Activated CD4-positive, alpha-beta T cell treated with anti-CD3 and anti-CD28 coated beads, Interleukin-2, amount 10 ng/mL, durations not matched to agents 24 days and 14 days (primary cell): Measurements from ENCODE around the gene DAPL1. TPM values are rescaled to one million over a fixed set of nuclear protein-coding genes. Genes with fewer than 3 reads are reported as not detected.
A peak's percentile ranks its signal among the peaks of the same experiment; 100 is the strongest.

Experiments used
- DNase-seq: peaks from one replicate; pipeline ENCODE4 v3.0.0; 2022
- H3K27ac Mint-ChIP-seq: one replicate; pipeline ENCODE4 v1.8.0; 2022; ENCODE audit warnings: mild to moderate bottlenecking, mixed read lengths
- H3K27me3 Mint-ChIP-seq: one replicate; pipeline ENCODE4 v1.8.0; 2022; ENCODE audit warnings: mixed read lengths
- H3K36me3 Mint-ChIP-seq: one replicate; pipeline ENCODE4 v1.8.0; 2022; ENCODE audit warnings: low read depth, mild to moderate bottlenecking, mixed read lengths
- H3K4me1 Mint-ChIP-seq: one replicate; pipeline ENCODE4 v1.8.0; 2021; ENCODE audit warnings: mixed read lengths
- H3K4me3 Mint-ChIP-seq: one replicate; pipeline ENCODE4 v1.8.0; 2022; ENCODE audit warnings: mild to moderate bottlenecking, moderate library complexity, mixed read lengths
- H3K9me3 Mint-ChIP-seq: one replicate; pipeline ENCODE4 v1.8.0; 2021; ENCODE audit warnings: mixed read lengths
- intact Hi-C: fragments of 100-400 bp; cut with micrococcal nuclease; formaldehyde crosslinking; loops from one replicate; pipeline ENCODE4 v1.15.1; 2023
- total RNA-seq: library from RNA; stranded (reverse); gene quantifications from 2 replicates; pipeline ENCODE4 v1.2.3, GENCODE V29; 2022

The DAPL1 gene, protein sequence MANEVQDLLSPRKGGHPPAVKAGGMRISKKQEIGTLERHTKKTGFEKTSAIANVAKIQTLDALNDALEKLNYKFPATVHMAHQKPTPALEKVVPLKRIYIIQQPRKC
- total RNA-seq: not detected in 2 replicates

DNA sequence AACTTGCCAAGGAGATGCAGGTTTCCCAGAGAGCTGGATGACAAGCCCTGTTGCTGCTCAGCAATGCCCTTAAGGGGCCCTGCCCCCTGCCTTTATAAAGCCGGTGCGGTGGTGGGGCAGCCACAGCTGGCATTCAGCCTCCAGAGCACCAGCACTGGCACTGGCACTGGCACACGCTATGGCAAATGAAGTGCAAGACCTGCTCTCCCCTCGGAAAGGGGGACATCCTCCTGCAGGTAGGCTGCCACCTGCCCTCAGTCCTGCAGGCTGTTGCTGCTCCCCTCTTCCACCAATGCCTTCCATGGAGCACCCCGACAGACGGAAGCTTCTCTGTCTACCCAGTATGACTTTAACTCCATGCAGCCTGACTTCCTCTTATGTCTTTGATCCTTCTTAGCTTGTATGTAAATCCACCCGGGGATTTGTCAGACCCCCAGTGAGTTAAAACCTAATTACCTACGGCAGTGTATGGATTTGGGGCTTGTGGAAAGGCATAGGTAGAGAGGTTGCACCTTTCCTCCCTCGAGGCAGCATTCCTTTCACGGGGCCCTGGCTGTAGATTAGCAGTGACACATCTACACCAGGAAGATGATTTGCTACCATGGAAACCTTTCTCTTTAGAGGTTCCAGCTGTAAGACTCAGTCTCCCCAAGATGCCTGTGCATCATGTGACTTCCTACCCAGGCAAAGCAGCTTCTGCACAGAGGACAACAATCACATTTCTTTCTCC is at the start of gene DAPL1:
Gene DAPL1, plus strand, starts transcription at position 123 of the 730 bp plus-strand sequence. Its CDS starts 56 bp downstream, at position 179.
- no peak within 1 kb of the TSS for H3K27ac Mint-ChIP-seq
- DNase-seq: no peak
- intact Hi-C loops: no loop called here
- H3K4me3 Mint-ChIP-seq: no peak within 1 kb of the TSS
- no peaks in the 10 kb centered on the region for H3K36me3 Mint-ChIP-seq
- no peaks in the 10 kb centered on the region for H3K9me3 Mint-ChIP-seq
- H3K4me1 Mint-ChIP-seq: no peaks in the 10 kb centered on the region
- peaks cover 18% of the 10 kb centered on the region for H3K27me3 Mint-ChIP-seq

DNA sequence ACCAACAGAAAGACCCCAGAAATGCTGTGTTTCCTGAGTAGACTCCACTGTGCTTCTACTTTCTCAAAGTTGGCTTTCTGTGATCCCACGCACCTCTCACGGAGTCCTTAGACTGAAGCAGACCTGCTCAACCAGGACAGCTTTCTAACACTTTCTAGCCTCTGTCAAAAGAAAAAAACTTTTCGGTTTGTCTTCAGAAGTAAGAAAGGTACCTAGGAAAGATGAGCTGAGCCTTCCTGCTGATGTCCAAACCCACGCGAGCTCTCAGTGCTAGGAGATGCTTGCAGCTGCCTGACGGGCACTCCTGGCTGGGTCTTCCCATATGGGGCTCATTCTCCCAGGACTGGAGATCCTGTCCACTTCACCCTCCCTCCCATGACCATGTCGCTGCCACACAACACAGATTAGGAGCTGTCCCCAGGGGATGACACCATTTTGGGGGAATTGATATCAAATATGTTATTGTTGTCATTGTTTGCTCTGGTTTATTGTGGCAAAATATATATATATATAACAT is 49.2 kb upstream of the DAPL1 start:
- Mint-ChIP-seq H3K36me3 (no peaks in the 10 kb centered on the region), H3K9me3 (no peaks in the 10 kb centered on the region), H3K4me1 (no peaks in the 10 kb centered on the region), H3K27me3 (peaks cover 7% of the 10 kb centered on the region), H3K4me3 (no peak overlapping the region), H3K27ac (no peak overlapping the region)
- DNase-seq: no peak
- intact Hi-C loops: loop anchor here (1.0 to 5.0 kb wide), 2 partner anchors 722 to 1249 kb away; no protein-coding TSS in a partner anchor

DNA sequence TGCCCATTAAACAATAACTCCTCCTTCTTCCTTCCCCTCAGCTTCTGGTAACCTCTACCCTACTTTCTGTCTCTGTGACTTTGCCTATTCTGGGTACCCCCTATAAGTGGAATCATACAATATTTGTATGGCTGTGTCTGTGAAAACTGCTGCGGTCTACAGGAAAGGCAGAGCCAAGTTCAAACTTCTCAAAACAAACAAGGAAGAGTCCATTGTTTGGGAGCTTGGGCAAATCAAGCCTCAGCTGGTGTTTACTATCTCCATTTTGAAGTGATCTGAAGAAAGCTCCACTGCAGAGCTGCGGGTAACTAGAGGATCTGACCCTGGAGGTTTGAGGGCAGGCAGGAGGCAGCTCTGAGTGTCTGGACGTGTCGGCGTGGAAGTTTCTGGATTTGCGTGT is 48.6 kb upstream of the DAPL1 start:
- H3K4me3 Mint-ChIP-seq: no peak overlapping the region
- H3K4me1 Mint-ChIP-seq: no peaks in the 10 kb centered on the region
- intact Hi-C loops: loop anchor here (5.0 kb wide), 1 partner anchor 1249 kb away; no protein-coding TSS in a partner anchor
- H3K27ac Mint-ChIP-seq: no peak overlapping the region
- H3K9me3 Mint-ChIP-seq: no peaks in the 10 kb centered on the region
- DNase-seq: no peak
- no peaks in the 10 kb centered on the region for H3K36me3 Mint-ChIP-seq
- peaks cover 11% of the 10 kb centered on the region for H3K27me3 Mint-ChIP-seq

DNA sequence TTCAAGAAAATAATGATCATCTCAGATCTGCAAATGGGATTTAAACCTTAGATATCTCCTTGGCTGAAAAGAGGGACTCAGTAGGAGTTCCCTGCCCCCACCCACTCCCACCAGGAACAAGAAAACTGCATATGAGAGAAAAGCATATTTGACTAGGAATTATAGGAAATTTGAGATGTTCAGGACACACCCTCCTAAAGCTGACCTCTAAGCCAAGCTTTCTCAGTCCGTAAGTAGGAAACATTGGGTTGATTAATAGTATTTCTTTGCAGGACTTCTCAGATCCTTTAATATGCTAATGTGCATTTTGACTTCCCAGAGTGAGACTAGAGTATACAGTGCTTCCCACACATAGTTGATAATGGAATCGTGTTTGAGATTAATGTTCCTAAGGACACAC is 47.8 kb upstream of the DAPL1 start:
- intact Hi-C loops: loop anchor here (5.0 kb wide), 1 partner anchor 1250 kb away; no protein-coding TSS in a partner anchor
- Mint-ChIP-seq H3K36me3 (no peaks in the 10 kb centered on the region), H3K4me3 (no peak overlapping the region), H3K27ac (no peak overlapping the region), H3K9me3 (no peaks in the 10 kb centered on the region), H3K27me3 (peaks cover 14% of the 10 kb centered on the region), H3K4me1 (no peaks in the 10 kb centered on the region)
- DNase-seq: no peak

DNA sequence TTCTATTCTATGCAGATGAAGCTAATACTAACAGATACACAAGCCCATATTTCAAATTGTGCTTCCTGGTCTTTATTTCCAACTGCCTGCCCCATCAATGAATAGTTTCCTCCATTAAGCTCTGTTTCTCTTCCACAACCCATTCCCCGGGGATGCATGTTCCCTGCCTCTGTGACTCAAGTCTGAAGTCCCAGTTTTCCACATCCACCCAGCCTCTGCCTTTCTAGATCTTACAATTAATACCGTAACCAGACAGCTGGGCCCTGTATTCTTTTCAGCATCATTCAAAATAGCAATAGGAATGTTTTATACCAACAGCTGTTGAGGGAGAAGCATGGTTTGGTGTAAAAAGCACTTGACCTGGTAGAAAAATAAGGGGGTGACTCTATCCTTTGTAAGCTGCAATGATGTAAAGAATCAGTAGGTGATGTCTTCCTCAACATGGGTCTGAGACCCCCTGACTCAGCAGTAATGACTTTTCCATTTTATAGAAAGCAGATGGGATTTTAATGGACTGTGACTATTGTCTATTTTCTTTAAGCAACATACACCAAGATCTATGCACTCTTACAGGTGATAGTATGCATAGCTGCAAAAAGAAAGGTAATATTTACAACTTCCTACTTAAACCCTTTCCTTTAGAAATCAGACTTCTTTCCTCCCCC is 46.1 kb upstream of the DAPL1 start:
- Mint-ChIP-seq H3K36me3 (no peaks in the 10 kb centered on the region), H3K27ac (no peak overlapping the region), H3K27me3 (peaks cover 15% of the 10 kb centered on the region), H3K4me3 (no peak overlapping the region), H3K4me1 (no peaks in the 10 kb centered on the region), H3K9me3 (no peaks in the 10 kb centered on the region)
- intact Hi-C loops: loop anchor here (5.0 kb wide), 1 partner anchor 1252 kb away; no protein-coding TSS in a partner anchor
- DNase-seq: no peak

GRCh38 chr2:158750458-158751125 is 44.5 kb upstream of the DAPL1 start:
- no peaks in the 10 kb centered on the region for H3K9me3 Mint-ChIP-seq
- no peaks in the 10 kb centered on the region for H3K4me1 Mint-ChIP-seq
- no peak for DNase-seq
- no peak overlapping the region for H3K27ac Mint-ChIP-seq
- intact Hi-C loops: loop anchor here (5.0 to 10.0 kb wide), 2 partner anchors 293 to 1446 kb away; partner anchors contain the start of genes CCDC148 and PKP4
- no peak overlapping the region for H3K4me3 Mint-ChIP-seq
- no peaks in the 10 kb centered on the region for H3K36me3 Mint-ChIP-seq
- H3K27me3 Mint-ChIP-seq: peaks cover 15% of the 10 kb centered on the region

DNA sequence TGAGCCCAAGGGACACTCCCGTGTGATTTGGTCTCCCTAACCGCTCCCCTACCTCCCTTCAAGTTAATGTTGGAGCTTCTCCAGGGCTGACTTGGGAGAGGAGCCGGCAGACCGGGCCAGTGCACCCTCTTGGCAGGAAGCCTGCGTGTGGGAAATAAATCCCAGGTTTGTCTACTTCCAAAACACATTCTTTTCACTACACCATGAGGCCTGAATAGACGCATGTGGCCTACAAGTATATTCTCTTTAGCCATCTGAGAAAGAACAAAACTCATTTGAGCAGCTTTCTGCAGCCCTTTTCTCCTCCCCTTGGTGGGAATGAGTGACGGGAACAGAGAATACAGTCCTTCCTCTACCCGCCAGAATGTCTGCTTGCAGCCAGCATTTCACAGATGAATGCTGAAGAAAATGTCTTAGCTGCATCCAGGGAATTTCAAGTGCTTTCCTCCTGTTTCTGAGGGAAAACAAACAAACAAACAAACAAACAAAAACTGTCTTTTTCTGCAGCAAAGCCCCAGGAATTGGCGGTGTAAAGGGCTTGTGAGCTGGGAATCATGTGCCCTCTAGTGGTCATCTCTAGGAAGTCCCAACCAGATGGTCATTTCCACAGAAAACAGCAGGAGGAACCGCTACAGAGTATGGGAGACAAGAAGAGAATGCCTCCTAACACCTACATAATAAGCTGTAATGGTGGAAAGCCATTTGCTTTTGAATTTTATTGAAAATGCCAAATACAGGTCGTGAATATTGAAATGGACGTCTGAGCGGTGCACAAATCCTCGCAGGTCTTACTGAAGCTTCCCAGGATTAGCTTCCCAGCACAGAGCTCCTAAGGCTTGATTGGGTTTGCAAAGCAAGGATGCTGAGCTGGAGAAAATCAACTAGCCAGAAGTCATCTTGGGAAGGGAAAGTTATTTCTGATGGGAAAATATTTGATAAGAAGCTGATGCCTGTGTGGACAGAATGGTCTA is 41.2 kb upstream of the DAPL1 start:
- intact Hi-C loops: loop anchor here (2.0 to 10.0 kb wide), 4 partner anchors 297 to 1449 kb away; partner anchors contain the start of genes CCDC148 and PKP4
- Mint-ChIP-seq H3K36me3 (no peaks in the 10 kb centered on the region), H3K4me1 (no peaks in the 10 kb centered on the region), H3K9me3 (no peaks in the 10 kb centered on the region), H3K27me3 (peaks cover 8% of the 10 kb centered on the region), H3K27ac (no peak overlapping the region), H3K4me3 (no peak overlapping the region)
- peak; percentile 77 for DNase-seq

GRCh38 chr2:158755310-158756087 is 39.6 kb upstream of the DAPL1 start:
- Mint-ChIP-seq H3K9me3 (no peaks in the 10 kb centered on the region), H3K27ac (no peak overlapping the region), H3K4me1 (no peaks in the 10 kb centered on the region), H3K36me3 (no peaks in the 10 kb centered on the region), H3K4me3 (no peak overlapping the region), H3K27me3 (peaks cover 8% of the 10 kb centered on the region)
- no peak for DNase-seq
- intact Hi-C loops: loop anchor here (2.0 to 10.0 kb wide), 3 partner anchors 577 to 1451 kb away; no protein-coding TSS in a partner anchor

DNA sequence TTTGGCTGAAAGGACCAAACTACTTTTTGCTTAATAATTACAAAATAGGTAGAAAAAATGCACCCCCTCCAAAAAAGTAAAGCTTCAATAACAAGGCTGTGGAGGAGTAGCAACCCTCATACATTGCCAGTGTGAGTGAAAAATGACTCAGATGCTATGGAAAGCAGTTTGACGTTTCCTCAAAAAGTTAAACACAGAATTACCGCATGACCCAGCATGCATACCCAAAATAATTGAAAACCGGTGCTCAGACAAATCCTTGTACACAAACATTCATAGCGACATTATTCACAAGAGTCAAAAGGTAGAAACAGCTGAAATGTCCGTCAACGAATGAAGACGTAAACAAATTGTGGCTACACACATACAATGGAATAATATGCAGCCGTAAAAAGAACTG is 38.8 kb upstream of the DAPL1 start:
- Mint-ChIP-seq H3K36me3 (no peaks in the 10 kb centered on the region), H3K9me3 (no peaks in the 10 kb centered on the region), H3K4me3 (no peak overlapping the region), H3K4me1 (no peaks in the 10 kb centered on the region), H3K27me3 (peaks cover 5% of the 10 kb centered on the region), H3K27ac (no peak overlapping the region)
- DNase-seq: no peak
- intact Hi-C loops: loop anchor here (10.0 kb wide), 1 partner anchor 1452 kb away; no protein-coding TSS in a partner anchor

- Mint-ChIP-seq H3K4me1 (no peaks in the 10 kb centered on the region), H3K27ac (no peak overlapping the region)
- intact Hi-C loops: loop anchor here (10.0 kb wide), 1 partner anchor 1452 kb away; no protein-coding TSS in a partner anchor
Measured at GRCh38 chr2:158756976-158757375, 38.1 kb upstream of the DAPL1 start.

GRCh38 chr2:158760887-158761286 is 34.2 kb upstream of the DAPL1 start:
- Mint-ChIP-seq H3K4me1 (no peaks in the 10 kb centered on the region), H3K4me3 (no peak overlapping the region), H3K36me3 (no peaks in the 10 kb centered on the region), H3K9me3 (no peaks in the 10 kb centered on the region), H3K27ac (no peak overlapping the region), H3K27me3 (peaks cover 2% of the 10 kb centered on the region)
- intact Hi-C loops: no loop called here
- no peak for DNase-seq

More at GRCh38 chr2:158756976-158757375, 38.1 kb upstream of the DAPL1 start:
- Mint-ChIP-seq H3K27me3 (peaks cover 4% of the 10 kb centered on the region), H3K36me3 (no peaks in the 10 kb centered on the region), H3K4me3 (no peak overlapping the region), H3K9me3 (no peaks in the 10 kb centered on the region)
- DNase-seq: no peak

GRCh38 chr2:158761621-158762020 is 33.5 kb upstream of the DAPL1 start:
- intact Hi-C loops: no loop called here
- no peaks in the 10 kb centered on the region for H3K9me3 Mint-ChIP-seq
- no peak overlapping the region for H3K4me3 Mint-ChIP-seq
- peaks cover 4% of the 10 kb centered on the region for H3K27me3 Mint-ChIP-seq
- H3K36me3 Mint-ChIP-seq: no peaks in the 10 kb centered on the region
- no peak overlapping the region for H3K27ac Mint-ChIP-seq
- DNase-seq: no peak
- no peaks in the 10 kb centered on the region for H3K4me1 Mint-ChIP-seq
